HG02981 (cell line): ENCODE results near the gene EFCAB11.

Experiments used
- ATAC-seq: cut with Tn5 transposase; IDR thresholded peaks from one replicate; pipeline ENCODE4 v1.9.1; 2021; ENCODE audit warnings: mild to moderate bottlenecking, moderate library complexity; ENCODE audit not compliant: unreplicated experiment

The EFCAB11 gene

DNA sequence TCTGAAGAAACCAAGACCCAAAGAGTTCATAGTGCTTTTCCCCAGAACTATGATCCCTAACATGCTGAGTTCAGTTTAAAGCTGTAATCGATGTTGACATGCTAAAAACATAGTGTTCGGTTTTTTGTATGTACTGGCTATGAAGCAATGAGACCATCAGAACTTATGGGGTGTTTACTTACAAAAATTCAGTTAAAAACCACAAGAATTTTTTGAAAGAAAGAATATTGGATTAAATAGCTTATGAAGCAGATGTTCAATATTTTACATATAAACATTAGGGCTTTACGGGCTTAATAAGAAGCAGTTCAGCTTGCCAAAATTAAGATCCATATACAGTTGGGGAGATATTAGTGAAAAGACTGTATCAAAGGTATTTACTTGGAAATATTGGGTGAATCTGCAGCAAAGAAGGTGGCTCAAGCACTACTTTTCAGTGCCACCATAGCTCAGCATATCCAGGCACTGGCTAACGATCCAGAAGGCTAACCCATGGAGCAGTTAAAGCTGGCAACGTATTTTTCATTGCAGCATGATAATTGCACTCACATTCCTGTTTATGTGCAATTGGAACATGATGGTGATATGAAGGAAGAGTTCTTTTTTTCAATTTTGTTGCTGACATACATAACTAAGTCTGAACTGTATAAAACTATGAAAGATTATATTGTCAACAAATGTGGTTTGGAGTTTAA is 125.9 kb downstream of the EFCAB11 start:
- ATAC-seq, result no peak

- ATAC-seq, result no peak
These were observed 127.3 kb downstream of the EFCAB11 start for GRCh38 chr14:89827265-89827664.

- no peak for ATAC-seq
These were observed 127.9 kb downstream of the EFCAB11 start for GRCh38 chr14:89826596-89826995.

DNA sequence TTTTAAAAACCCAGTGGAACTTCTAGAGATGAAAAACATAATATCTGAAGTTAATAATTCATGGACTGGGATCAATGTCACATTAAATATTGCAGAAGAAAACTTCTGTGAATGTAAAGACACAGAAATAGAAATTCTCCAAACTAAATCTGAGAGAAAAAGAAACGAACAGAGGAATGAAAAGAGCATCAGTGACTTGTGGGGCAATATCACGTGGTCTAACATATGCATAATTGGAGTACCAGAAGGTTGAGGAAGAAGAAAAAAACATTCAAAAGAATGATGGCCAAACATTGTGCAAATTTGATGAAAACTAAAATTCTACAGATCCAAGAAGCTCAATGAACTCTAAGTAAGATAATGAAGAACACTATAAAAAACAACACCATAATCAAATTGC is 130.8 kb downstream of the EFCAB11 start:
- ATAC-seq, result no peak

DNA sequence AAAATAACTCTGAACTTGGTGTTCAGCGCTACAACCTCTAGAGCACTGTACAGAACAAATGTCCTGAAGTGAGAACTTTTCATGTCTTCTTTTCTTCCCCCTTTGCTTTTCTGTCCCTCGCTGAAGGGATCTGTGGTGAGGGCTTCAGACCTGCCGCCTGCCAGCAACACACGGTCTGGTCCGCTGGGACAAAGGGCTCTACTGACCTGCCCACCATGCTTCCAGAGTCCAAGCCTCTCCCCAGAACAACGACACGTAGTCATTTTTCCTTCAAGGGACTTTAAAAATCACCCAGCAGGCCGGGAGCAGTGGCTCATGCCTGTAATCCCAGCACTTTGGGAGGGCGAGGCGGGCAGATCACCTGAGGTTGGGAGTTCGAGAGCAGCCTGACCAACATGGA is 140.4 kb downstream of the EFCAB11 start:
- no peak for ATAC-seq

GRCh38 chr14:89813617-89814031 is 140.9 kb downstream of the EFCAB11 start:
- ATAC-seq, result no peak

GRCh38 chr14:89811954-89812575 is 142.5 kb downstream of the EFCAB11 start:
- no peak for ATAC-seq

GRCh38 chr14:89810101-89810500 is 144.4 kb downstream of the EFCAB11 start:
- no peak for ATAC-seq

- ATAC-seq, result no peak
These were observed 146.6 kb downstream of the EFCAB11 start for GRCh38 chr14:89807892-89808291.

DNA sequence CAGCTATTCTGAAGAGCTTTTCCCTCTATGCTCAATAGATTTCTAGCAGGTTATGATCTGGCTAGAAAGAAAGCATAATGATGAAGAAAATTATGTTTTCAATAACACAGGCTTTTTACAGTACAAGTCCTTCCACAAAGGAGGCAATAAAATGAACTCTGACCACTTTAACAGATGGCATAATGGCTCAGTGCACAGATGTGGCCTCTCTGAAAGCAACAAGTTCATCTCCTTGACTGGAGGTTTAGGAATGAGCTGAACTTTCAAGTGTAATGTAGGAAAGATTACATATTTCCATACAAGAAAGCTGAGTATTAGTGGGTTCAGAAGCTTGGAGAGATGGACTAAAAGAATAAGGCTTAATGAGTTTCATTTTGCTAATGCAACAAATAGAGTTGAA is 147.4 kb downstream of the EFCAB11 start:
- no peak for ATAC-seq

- ATAC-seq, result no peak
These were observed 148.1 kb downstream of the EFCAB11 start for GRCh38 chr14:89806451-89806850.

GRCh38 chr14:89805501-89805900 is 149.0 kb downstream of the EFCAB11 start:
- no peak for ATAC-seq

GRCh38 chr14:89803542-89803941 is 151.0 kb downstream of the EFCAB11 start:
- ATAC-seq, result no peak

DNA sequence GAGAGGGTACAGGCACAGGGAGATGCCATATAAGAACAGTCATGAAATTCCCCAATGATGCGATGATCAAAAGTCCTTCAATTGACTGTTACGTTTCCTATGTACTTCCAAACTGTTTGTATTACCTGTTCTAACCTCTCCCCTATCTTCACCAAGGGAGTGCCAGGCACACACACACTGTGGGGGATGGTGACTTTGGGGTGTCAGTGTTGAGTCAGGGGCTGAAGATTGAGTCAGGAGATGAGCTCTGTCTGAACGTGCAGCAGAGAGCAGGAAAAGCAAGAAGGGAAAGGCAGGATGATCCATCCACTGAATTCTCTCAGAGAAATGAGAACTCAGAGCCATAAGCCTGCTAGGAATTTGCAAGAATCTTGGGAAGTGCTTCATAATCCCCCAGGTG is 153.4 kb downstream of the EFCAB11 start:
- ATAC-seq, result no peak

- ATAC-seq, result no peak
These were observed 156.2 kb downstream of the EFCAB11 start for GRCh38 chr14:89798212-89798773.

GRCh38 chr14:89797148-89797547 is 157.4 kb downstream of the EFCAB11 start:
- no peak for ATAC-seq

- no peak for ATAC-seq
These were observed 160.4 kb downstream of the EFCAB11 start for GRCh38 chr14:89794096-89794495.

DNA sequence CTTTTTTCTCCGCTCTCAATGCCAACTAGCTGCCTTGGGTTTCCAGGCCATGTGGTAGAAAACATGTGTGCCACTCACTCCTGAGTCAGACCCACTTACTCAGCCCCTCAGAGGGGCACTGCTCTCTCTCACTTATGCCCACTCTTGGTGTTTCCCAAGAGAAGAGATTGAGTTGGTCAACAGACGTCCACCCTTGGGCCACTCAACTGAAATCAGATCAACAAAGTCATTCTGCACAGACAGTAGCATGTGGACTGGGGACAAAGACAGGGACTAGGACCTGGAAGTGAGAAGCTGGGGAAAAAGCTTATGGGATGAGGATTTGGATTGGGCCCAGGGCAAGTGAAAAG is 161.2 kb downstream of the EFCAB11 start:
- no peak for ATAC-seq

GRCh38 chr14:89792489-89793366 is 161.8 kb downstream of the EFCAB11 start:
- no peak for ATAC-seq

DNA sequence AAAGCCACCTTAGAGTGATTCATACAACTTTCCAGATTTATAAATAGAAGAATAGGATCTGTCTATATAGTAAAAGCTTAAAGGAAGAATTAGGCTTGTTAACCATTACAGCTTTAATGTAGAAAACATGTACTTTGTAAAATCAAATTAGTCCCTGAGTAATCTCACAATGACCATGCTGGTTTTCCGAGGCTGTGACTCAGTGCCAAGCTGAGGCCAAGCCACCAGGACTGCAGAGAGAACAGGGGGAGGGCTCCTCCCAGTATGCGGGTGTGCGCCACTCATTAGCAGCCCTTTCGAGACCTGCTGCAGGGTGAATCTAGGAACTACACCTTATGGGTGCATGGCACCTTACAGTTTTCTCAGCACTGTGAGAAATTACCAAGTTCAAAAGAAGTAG is 167.0 kb downstream of the EFCAB11 start:
- no peak for ATAC-seq

- ATAC-seq, result no peak
These were observed 173.5 kb downstream of the EFCAB11 start for GRCh38 chr14:89781046-89781445.

- no peak for ATAC-seq
These were observed 174.8 kb downstream of the EFCAB11 start for GRCh38 chr14:89779707-89780106.
